Measurements from ENCODE around the gene ITGAV.

The ITGAV gene

DNA sequence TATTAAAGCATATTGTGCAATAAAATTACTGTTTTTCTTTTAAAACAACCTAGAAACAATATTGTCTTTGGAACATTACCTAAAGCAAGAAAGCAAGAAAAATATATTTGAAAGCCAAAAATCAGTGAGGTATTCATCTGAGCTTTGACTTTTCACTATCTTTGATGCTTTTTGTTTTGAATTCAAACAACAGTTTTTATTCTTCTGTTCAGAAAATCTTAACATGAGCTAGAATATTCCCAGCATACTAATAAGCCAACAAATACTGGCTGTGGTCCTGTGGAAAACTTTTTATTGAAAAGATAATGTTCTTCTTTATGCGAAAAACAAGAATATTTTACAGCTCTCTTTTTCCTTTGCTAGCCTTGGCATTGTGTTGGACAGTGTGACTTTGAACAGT lies 123.8 kb downstream of the ITGAV start:
- H3K4me3 Mint-ChIP-seq: no peak overlapping the region
- H3K4me1 Mint-ChIP-seq (ENCODE audit: low read depth): no peaks in the 10 kb centered on the region
- H3K27me3 Mint-ChIP-seq (ENCODE audit: low read depth): peaks cover 4% of the 10 kb centered on the region
- H3K36me3 Mint-ChIP-seq (ENCODE audit: low read depth): no peaks in the 10 kb centered on the region
- no peak for DNase-seq (ENCODE audit: low spot score)
- H3K9me3 Mint-ChIP-seq: no peaks in the 10 kb centered on the region
- H3K27ac Mint-ChIP-seq: no peak overlapping the region

DNA sequence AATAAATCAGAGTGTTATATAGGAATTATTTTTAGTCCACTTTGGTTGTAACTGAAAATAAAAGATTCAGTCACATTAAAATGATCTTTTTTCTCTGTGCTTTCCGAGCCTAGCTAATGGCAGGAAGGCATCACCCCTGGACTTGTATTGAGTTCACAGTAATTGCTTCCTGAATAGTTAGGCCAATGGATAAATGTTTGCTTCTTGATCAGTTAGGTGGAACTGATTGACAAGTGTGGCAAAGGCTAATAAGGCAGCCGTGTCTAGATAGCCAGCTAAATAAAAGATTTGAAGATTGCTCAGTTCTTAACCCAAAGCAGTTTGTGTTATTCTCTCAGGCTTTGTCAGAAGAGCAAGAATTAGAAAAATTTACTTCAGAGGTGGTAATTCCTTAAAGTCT lies 124.8 kb downstream of the ITGAV start:
- no peak for DNase-seq (ENCODE audit: low spot score)
- Mint-ChIP-seq H3K4me1 (ENCODE audit: low read depth) (no peaks in the 10 kb centered on the region), H3K36me3 (ENCODE audit: low read depth) (no peaks in the 10 kb centered on the region), H3K27me3 (ENCODE audit: low read depth) (peaks cover 3% of the 10 kb centered on the region), H3K4me3 (no peak overlapping the region), H3K9me3 (no peaks in the 10 kb centered on the region), H3K27ac (no peak overlapping the region)

- Mint-ChIP-seq H3K9me3 (no peaks in the 10 kb centered on the region), H3K4me3 (no peak overlapping the region), H3K4me1 (ENCODE audit: low read depth) (no peaks in the 10 kb centered on the region), H3K36me3 (ENCODE audit: low read depth) (no peaks in the 10 kb centered on the region), H3K27me3 (ENCODE audit: low read depth) (peaks cover 2% of the 10 kb centered on the region), H3K27ac (no peak overlapping the region)
- no peak for DNase-seq (ENCODE audit: low spot score)
These were observed 126.1 kb downstream of the ITGAV start for GRCh38 chr2:186716004-186716403.

GRCh38 chr2:186716899-186717298 lies 127.0 kb downstream of the ITGAV start:
- Mint-ChIP-seq H3K27me3 (ENCODE audit: low read depth) (peaks cover 2% of the 10 kb centered on the region), H3K27ac (no peak overlapping the region), H3K4me1 (ENCODE audit: low read depth) (no peaks in the 10 kb centered on the region), H3K9me3 (no peaks in the 10 kb centered on the region), H3K4me3 (no peak overlapping the region), H3K36me3 (ENCODE audit: low read depth) (no peaks in the 10 kb centered on the region)
- DNase-seq (ENCODE audit: low spot score): no peak

DNA sequence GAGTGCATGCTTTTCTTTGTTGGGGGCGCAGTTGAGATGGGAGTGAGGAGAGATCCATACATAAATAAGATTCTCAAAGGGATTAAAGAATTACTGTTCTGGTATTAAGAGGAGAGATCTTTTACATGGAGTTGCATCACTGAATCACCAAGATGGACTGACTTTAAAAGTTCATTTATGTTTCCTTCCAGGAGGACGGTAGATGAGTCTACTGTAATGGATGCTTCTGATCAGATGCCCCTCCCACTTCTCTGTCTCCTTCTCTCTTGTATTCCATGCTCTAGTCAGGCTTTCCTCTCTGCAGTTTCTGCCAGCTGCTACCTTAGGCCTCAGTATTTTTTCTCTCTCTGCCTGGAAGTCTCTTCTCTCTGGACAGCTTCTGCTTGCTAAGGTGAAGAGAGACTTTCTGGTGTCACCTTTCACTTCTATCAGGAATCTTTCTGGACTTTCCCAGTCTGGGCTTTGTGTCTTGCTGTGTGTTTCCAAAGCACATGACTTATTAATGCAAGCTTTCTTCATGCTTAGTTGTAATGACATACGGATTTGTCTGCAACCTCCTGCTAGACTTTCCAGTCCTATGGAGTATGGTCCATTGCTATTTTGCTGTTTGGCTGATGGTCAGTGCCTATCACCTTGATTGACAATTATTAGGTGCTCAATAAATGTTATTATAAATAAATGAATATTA lies 127.6 kb downstream of the ITGAV start:
- Mint-ChIP-seq H3K27ac (no peak overlapping the region), H3K36me3 (ENCODE audit: low read depth) (no peaks in the 10 kb centered on the region), H3K4me1 (ENCODE audit: low read depth) (no peaks in the 10 kb centered on the region), H3K9me3 (no peaks in the 10 kb centered on the region), H3K27me3 (ENCODE audit: low read depth) (peaks cover 2% of the 10 kb centered on the region), H3K4me3 (no peak overlapping the region)
- DNase-seq (ENCODE audit: low spot score): no peak

DNA sequence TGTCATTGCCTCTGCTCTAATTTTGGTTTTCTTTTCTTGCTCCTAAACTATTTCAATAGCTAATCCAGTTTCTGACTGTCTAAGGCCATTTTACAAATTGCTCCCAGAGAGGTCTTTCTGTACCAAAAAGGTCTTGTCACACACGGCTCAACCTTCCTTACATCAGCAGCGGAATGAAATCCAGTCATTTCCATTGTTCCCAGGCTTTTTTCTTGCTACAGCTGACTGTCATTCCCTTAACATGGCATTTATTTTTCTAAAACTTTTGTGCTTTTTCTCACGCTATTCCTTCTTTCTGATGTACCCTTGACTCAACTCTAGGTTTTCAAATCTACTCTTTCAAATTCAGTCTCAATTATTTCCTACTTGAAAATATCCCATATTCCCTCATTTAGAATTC lies 128.3 kb downstream of the ITGAV start:
- no peaks in the 10 kb centered on the region for H3K9me3 Mint-ChIP-seq
- no peak overlapping the region for H3K27ac Mint-ChIP-seq

DNA sequence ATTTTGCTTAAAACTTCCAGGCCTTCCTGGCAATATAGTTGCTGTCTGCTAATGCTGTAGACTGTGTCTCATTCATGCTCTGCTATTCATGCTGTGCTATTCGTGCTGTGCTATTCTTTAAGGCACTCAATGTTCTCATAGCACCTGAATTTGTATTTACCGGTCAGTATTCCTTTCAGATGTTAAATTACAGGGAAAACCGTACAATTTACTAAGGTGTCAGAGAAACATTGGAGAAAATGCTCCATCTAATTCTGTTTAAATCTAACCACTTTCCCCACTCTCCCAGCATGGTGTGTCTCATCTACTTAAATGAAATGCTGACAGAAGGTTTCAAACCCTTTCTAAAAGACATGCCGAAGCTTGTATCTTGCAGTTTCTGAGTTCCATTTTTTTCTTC lies 129.0 kb downstream of the ITGAV start:
- no peak overlapping the region for H3K27ac Mint-ChIP-seq
- DNase-seq (ENCODE audit: low spot score): no peak
- no peaks in the 10 kb centered on the region for H3K36me3 Mint-ChIP-seq (ENCODE audit: low read depth)
- H3K4me1 Mint-ChIP-seq (ENCODE audit: low read depth): no peaks in the 10 kb centered on the region
- H3K9me3 Mint-ChIP-seq: no peaks in the 10 kb centered on the region
- H3K4me3 Mint-ChIP-seq: no peak overlapping the region
- peaks cover 2% of the 10 kb centered on the region for H3K27me3 Mint-ChIP-seq (ENCODE audit: low read depth)

More for the DNA sequence above, 128.3 kb downstream of the ITGAV start:
- no peaks in the 10 kb centered on the region for H3K4me1 Mint-ChIP-seq (ENCODE audit: low read depth)
- DNase-seq (ENCODE audit: low spot score): no peak
- H3K4me3 Mint-ChIP-seq: no peak overlapping the region
- H3K27me3 Mint-ChIP-seq (ENCODE audit: low read depth): peaks cover 2% of the 10 kb centered on the region
- no peaks in the 10 kb centered on the region for H3K36me3 Mint-ChIP-seq (ENCODE audit: low read depth)

DNA sequence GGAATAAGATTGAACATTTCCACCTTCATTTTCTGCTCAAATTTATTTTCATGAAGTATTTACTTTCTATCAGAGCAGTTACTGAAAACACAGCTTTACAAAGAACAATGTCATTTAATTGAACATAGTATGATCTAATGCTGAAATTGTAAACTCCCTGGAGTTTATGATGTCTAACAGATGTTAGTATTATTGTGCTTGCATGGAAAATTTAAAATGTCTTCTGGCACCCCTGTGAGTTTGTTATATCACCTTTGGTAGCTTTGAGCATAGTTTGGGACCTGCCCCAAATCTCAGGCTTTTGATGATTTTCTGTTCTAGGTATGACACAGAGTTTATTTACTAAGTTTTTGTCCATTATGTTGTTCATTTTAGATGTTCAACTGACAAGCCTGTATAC lies 132.1 kb downstream of the ITGAV start:
- no peaks in the 10 kb centered on the region for H3K4me1 Mint-ChIP-seq (ENCODE audit: low read depth)
- no peaks in the 10 kb centered on the region for H3K27me3 Mint-ChIP-seq (ENCODE audit: low read depth)
- no peaks in the 10 kb centered on the region for H3K9me3 Mint-ChIP-seq
- H3K27ac Mint-ChIP-seq: no peak overlapping the region
- H3K36me3 Mint-ChIP-seq (ENCODE audit: low read depth): no peaks in the 10 kb centered on the region
- H3K4me3 Mint-ChIP-seq: no peak overlapping the region
- DNase-seq (ENCODE audit: low spot score): no peak

GRCh38 chr2:186724736-186725135 lies 134.9 kb downstream of the ITGAV start:
- H3K9me3 Mint-ChIP-seq: no peaks in the 10 kb centered on the region
- H3K4me1 Mint-ChIP-seq (ENCODE audit: low read depth): no peaks in the 10 kb centered on the region
- no peak for DNase-seq (ENCODE audit: low spot score)
- no peaks in the 10 kb centered on the region for H3K36me3 Mint-ChIP-seq (ENCODE audit: low read depth)
- H3K27ac Mint-ChIP-seq: no peak overlapping the region
- H3K4me3 Mint-ChIP-seq: no peak overlapping the region
- H3K27me3 Mint-ChIP-seq (ENCODE audit: low read depth): no peaks in the 10 kb centered on the region

- no peaks in the 10 kb centered on the region for H3K4me1 Mint-ChIP-seq (ENCODE audit: low read depth)
- H3K4me3 Mint-ChIP-seq: no peak overlapping the region
- H3K27me3 Mint-ChIP-seq (ENCODE audit: low read depth): no peaks in the 10 kb centered on the region
- H3K9me3 Mint-ChIP-seq: no peaks in the 10 kb centered on the region
- H3K27ac Mint-ChIP-seq: no peak overlapping the region
- no peak for DNase-seq (ENCODE audit: low spot score)
- H3K36me3 Mint-ChIP-seq (ENCODE audit: low read depth): no peaks in the 10 kb centered on the region
These were observed 135.9 kb downstream of the ITGAV start for GRCh38 chr2:186725783-186726182.

DNA sequence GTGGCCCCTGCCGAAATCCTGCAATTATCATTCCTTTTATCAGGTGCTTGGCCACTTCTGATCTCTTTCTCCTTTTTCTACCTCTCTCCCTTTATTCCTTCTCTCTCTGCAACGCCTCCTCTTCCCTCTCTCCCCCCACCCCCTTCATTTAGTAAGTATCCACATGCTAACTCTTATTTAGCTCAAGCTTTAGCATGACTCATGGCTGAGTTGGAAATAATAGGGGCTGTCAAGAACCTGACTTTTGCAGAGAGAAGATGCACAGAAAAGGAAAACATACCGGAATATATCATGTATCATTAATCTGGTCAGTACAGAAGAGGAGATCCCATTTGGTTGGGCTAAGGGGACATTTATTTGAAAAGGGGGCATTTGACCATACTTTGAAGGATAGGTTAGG lies 137.1 kb downstream of the ITGAV start:
- no peak for DNase-seq (ENCODE audit: low spot score)
- H3K4me1 Mint-ChIP-seq (ENCODE audit: low read depth): no peaks in the 10 kb centered on the region
- no peak overlapping the region for H3K4me3 Mint-ChIP-seq
- H3K36me3 Mint-ChIP-seq (ENCODE audit: low read depth): no peaks in the 10 kb centered on the region
- no peak overlapping the region for H3K27ac Mint-ChIP-seq
- no peaks in the 10 kb centered on the region for H3K27me3 Mint-ChIP-seq (ENCODE audit: low read depth)
- H3K9me3 Mint-ChIP-seq: no peaks in the 10 kb centered on the region

DNA sequence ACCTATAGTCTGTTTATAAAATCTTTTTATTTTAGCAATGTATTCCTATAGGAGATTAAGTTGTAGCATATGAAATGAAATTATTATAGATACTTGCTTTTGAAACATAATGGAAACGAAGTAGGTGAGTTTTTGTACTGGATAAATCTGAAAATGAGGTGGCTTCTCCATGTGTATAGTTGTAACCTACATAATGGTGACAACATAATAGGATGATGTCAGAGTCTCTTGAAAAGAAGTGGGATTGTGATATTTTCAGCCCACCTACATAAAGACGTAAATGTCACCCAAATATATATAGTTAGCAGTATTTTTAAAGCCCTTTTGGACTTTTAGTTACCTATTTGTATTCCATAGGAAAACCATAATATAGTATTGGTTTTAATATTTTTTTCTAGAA lies 138.8 kb downstream of the ITGAV start:
- no peaks in the 10 kb centered on the region for H3K4me1 Mint-ChIP-seq (ENCODE audit: low read depth)
- H3K27ac Mint-ChIP-seq: no peak overlapping the region
- DNase-seq (ENCODE audit: low spot score): no peak
- no peaks in the 10 kb centered on the region for H3K27me3 Mint-ChIP-seq (ENCODE audit: low read depth)
- H3K4me3 Mint-ChIP-seq: no peak overlapping the region
- H3K9me3 Mint-ChIP-seq: no peaks in the 10 kb centered on the region
- no peaks in the 10 kb centered on the region for H3K36me3 Mint-ChIP-seq (ENCODE audit: low read depth)

Measured in T-helper 2 cell treated with Interferon-gamma antibody and Interleukin-4, amounts not matched to agents 5 μg/mL and 100 μg/mL, for 36 hours (primary cell).